Nephron (organoid): ENCODE data around the gene RGS11.
A peak's percentile ranks its signal among the peaks of the same experiment; 100 is the strongest.

ENCODE experiments used
- H3K27ac Mint-ChIP-seq, 3 experiments: 2 replicates each; pipeline ENCODE4 v1.8.0; 2020; ENCODE audit warnings: mixed read lengths in 3 of 3, mild to moderate bottlenecking in 2 of 3, moderate library complexity in 1 of 3
- H3K27me3 Mint-ChIP-seq: 2 replicates; pipeline ENCODE4 v1.8.0; 2021; ENCODE audit warnings: low read depth, mild to moderate bottlenecking, moderate library complexity, mixed read lengths
- H3K36me3 Mint-ChIP-seq: 2 replicates; pipeline ENCODE4 v1.8.0; 2020; ENCODE audit warnings: low read depth, mixed read lengths
- H3K4me1 Mint-ChIP-seq: 2 replicates; pipeline ENCODE4 v1.8.0; 2020; ENCODE audit warnings: mixed read lengths
- H3K4me3 Mint-ChIP-seq, 3 experiments: 2 replicates each; pipeline ENCODE4 v1.8.0; 2020; ENCODE audit warnings: mild to moderate bottlenecking in 3 of 3, mixed read lengths in 3 of 3, moderate library complexity in 2 of 3
- H3K9me3 Mint-ChIP-seq: 2 replicates; pipeline ENCODE4 v1.8.0; 2020; ENCODE audit warnings: mixed read lengths
- CTCF ChIP-seq, 3 experiments: fragments of 200-600 bp; sonication (generic); IDR thresholded peaks; one replicate each; pipeline ENCODE4 v1.5.0; 2021; ENCODE audit warnings: antibody characterized with exemption in 3 of 3; ENCODE audit not compliant: unreplicated experiment in 3 of 3

RGS11 gene

GRCh38 chr16:280552-280951 lies 4.8 kb upstream of the RGS11 start, which contains the start of gene ARHGDIG:
Gene ARHGDIG, plus strand, starts transcription at chr16:280591. Its CDS starts 90 bp downstream, at chr16:280681.
- TF ChIP-seq CTCF (IDR thresholded peaks at IDR 0.05; ENCODE audit: unreplicated experiment in 3 of 3) = no peak
- Mint-ChIP-seq H3K27me3 (peaks cover 49% of the 10 kb centered on the region), H3K9me3 (no peaks in the 10 kb centered on the region), H3K4me3 (peak within 1 kb of the TSS in 2 of 3 experiments; percentile 56 to 60), H3K27ac (no peak within 1 kb of the TSS), H3K4me1 (no peaks in the 10 kb centered on the region), H3K36me3 (no peaks in the 10 kb centered on the region)

- Mint-ChIP-seq H3K27me3 (peaks cover 49% of the 10 kb centered on the region), H3K9me3 (no peaks in the 10 kb centered on the region), H3K36me3 (no peaks in the 10 kb centered on the region), H3K4me1 (no peaks in the 10 kb centered on the region), H3K4me3 (peak overlapping the region in 1 of 3 experiments; percentile 31), H3K27ac (no peak overlapping the region)
- TF ChIP-seq CTCF (IDR thresholded peaks at IDR 0.05; ENCODE audit: unreplicated experiment in 3 of 3) = no peak
Observed at GRCh38 chr16:280005-280460, 4.3 kb upstream of the RGS11 start.

GRCh38 chr16:279531-279930 lies 3.8 kb upstream of the RGS11 start:
- H3K27ac Mint-ChIP-seq = no peak overlapping the region
- no peaks in the 10 kb centered on the region for H3K9me3 Mint-ChIP-seq
- H3K27me3 Mint-ChIP-seq = peaks cover 49% of the 10 kb centered on the region
- H3K4me3 Mint-ChIP-seq = peak overlapping the region; percentile 10 to 60 (median 31)
- H3K36me3 Mint-ChIP-seq = no peaks in the 10 kb centered on the region
- TF ChIP-seq CTCF (IDR thresholded peaks at IDR 0.05; ENCODE audit: unreplicated experiment in 3 of 3) = no peak
- no peaks in the 10 kb centered on the region for H3K4me1 Mint-ChIP-seq

GRCh38 chr16:278863-279366 lies 3.2 kb upstream of the RGS11 start:
- no peaks in the 10 kb centered on the region for H3K9me3 Mint-ChIP-seq
- peaks cover 49% of the 10 kb centered on the region for H3K27me3 Mint-ChIP-seq
- no peak for TF ChIP-seq CTCF (IDR thresholded peaks at IDR 0.05; ENCODE audit: unreplicated experiment in 3 of 3)
- no peaks in the 10 kb centered on the region for H3K36me3 Mint-ChIP-seq
- no peaks in the 10 kb centered on the region for H3K4me1 Mint-ChIP-seq
- peak overlapping the region; percentile 16 to 60 (median 20) for H3K4me3 Mint-ChIP-seq
- H3K27ac Mint-ChIP-seq = no peak overlapping the region

GRCh38 chr16:276426-277077 lies 808 bp upstream of the RGS11 start:
- no peak for TF ChIP-seq CTCF (IDR thresholded peaks at IDR 0.05; ENCODE audit: unreplicated experiment in 3 of 3)
- no peaks in the 10 kb centered on the region for H3K36me3 Mint-ChIP-seq
- H3K27ac Mint-ChIP-seq = no peak overlapping the region
- no peaks in the 10 kb centered on the region for H3K9me3 Mint-ChIP-seq
- H3K4me1 Mint-ChIP-seq = no peaks in the 10 kb centered on the region
- H3K4me3 Mint-ChIP-seq = peak overlapping the region; percentile 77 to 80 (median 80)
- peaks cover 50% of the 10 kb centered on the region for H3K27me3 Mint-ChIP-seq
